Fibroblast of lung (primary cell): ENCODE data around the gene TIMM17B. TPM values are rescaled to one million over a fixed set of nuclear protein-coding genes. Genes with fewer than 3 reads are reported as not detected.
"Not testable (repeated sequence)": the region's sequence is repeated elsewhere in the genome, so short reads cannot be mapped to it uniquely, and the experiment has no call there.

Source experiments
- DNase-seq, 2 donors: peaks; one replicate each; pipeline versions ENCODE4 v3.0.0 to v3.0.0-alpha.2; 2010; ENCODE audit warnings: low read depth in 2 of 2
- H2AFZ ChIP-seq: 2 replicates; pipeline ENCODE4 v1.5.1; 2012; ENCODE audit warnings: low read length, control low read depth, inconsistent platforms
- H3K27ac ChIP-seq: 2 replicates; pipeline ENCODE4 v1.5.1; 2011; ENCODE audit warnings: low read length, control low read depth; ENCODE audit not compliant: insufficient read depth
- H3K27me3 ChIP-seq: 2 replicates; pipeline ENCODE4 v1.5.1; 2011; ENCODE audit warnings: mild to moderate bottlenecking, low read length; ENCODE audit not compliant: control insufficient read depth, insufficient read depth
- H3K36me3 ChIP-seq: 2 replicates; pipeline ENCODE4 v1.5.1; 2011; ENCODE audit warnings: low read length; ENCODE audit not compliant: control insufficient read depth, insufficient read depth
- H3K4me1 ChIP-seq: 2 replicates; pipeline ENCODE4 v1.5.1; 2011; ENCODE audit warnings: low read length; ENCODE audit not compliant: control insufficient read depth, insufficient read depth; ENCODE audit errors: extremely low read depth
- H3K4me2 ChIP-seq: 2 replicates; pipeline ENCODE4 v1.5.1; 2011; ENCODE audit warnings: low read length, control low read depth; ENCODE audit not compliant: insufficient read depth; ENCODE audit errors: extremely low read depth
- H3K4me3 ChIP-seq, 4 experiments: fragments of 200-600 bp in 1 of 4; sonication (generic) in 1 of 4; replicated peaks in 1 of 4; 2 replicates each; pipeline ENCODE4 v1.5.1; 2011 to 2016; ENCODE audit warnings: low read length in 4 of 4, low read depth in 3 of 4, mild to moderate bottlenecking in 3 of 4, control low read depth in 2 of 4, inconsistent platforms in 1 of 4, mixed read lengths in 1 of 4; ENCODE audit not compliant: insufficient read depth in 1 of 4; ENCODE audit errors: control extremely low read depth in 1 of 4
- H3K79me2 ChIP-seq: 2 replicates; pipeline ENCODE4 v1.5.1; 2012; ENCODE audit warnings: mild to moderate bottlenecking, low read length, inconsistent platforms; ENCODE audit not compliant: control insufficient read depth, insufficient read depth
- H3K9ac ChIP-seq: 2 replicates; pipeline ENCODE4 v1.5.1; 2011; ENCODE audit warnings: mild to moderate bottlenecking, low read length, control low read depth; ENCODE audit not compliant: insufficient read depth
- H3K9me3 ChIP-seq: 2 replicates; pipeline ENCODE4 v1.5.1; 2012; ENCODE audit warnings: low read depth, low read length; ENCODE audit not compliant: control insufficient read depth, insufficient read depth
- H4K20me1 ChIP-seq: 2 replicates; pipeline ENCODE4 v1.5.1; 2011; ENCODE audit warnings: low read length; ENCODE audit not compliant: control insufficient read depth, insufficient read depth; ENCODE audit errors: extremely low read depth
- EZH2 ChIP-seq: IDR thresholded peaks from 2 replicates; pipeline ENCODE4 v1.5.1; 2012; ENCODE audit warnings: low read length, control low read depth, mild to moderate bottlenecking; ENCODE audit errors: missing control alignments
- polyA plus RNA-seq, 2 donors: library from polyadenylated mRNA; depleted of rRNA in 1 of 2; stranded (reverse) in 1 of 2; unstranded in 1 of 2; fragments of >200 nt; gene quantifications; 2 replicates each; pipeline ENCODE4 v1.2.1, GENCODE V29; 2011 to 2012; ENCODE audit warnings: missing spikeins in 1 of 2
- total RNA-seq: library from RNA; depleted of rRNA; stranded (reverse); fragments of >200 nt; gene quantifications from 2 replicates; pipeline ENCODE4 v1.2.1, GENCODE V29; 2014
- TF ChIP-seq, protein P1 (sequence below), 2 donors: IDR thresholded peaks in 1 of 2; conservative IDR thresholded peaks in 1 of 2; 1 replicate in 1 of 2; 2 replicates in 1 of 2; pipeline ENCODE4 v1.5.1; 2011 to 2012; ENCODE audit warnings: low read length in 2 of 2, control low read depth in 1 of 2, inconsistent platforms in 1 of 2, low read depth in 1 of 2, mild to moderate bottlenecking in 1 of 2

TIMM17B gene
- total and polyA plus RNA-seq, 2 donors (not counting 1 experiment from before 2014, with no cell fraction given): 19.0 to 32.0 TPM

DNA sequence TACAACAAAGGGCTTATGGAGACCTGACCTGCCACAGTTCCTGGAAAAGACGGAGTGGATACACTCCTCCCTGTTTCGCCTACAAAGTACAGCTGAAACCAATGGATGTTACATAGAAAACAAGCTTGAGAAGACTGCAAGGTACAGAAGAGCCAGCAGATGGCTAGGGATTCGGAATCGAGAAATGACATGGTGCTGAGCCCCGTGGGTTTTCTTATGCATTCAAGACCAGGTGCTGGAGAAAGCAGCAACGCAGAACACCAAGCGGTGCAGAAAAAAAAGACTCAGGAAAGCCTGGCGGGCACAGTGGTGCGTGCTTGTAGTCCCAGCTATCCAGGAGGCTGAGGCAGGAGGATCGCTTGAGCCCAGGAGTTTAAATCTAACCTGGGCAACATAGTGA lies 13.8 kb downstream of the TIMM17B start:
- no peak overlapping the region for H3K27ac ChIP-seq
- H4K20me1 ChIP-seq: no peaks in the 10 kb centered on the region
- no peaks in the 10 kb centered on the region for H3K9me3 ChIP-seq
- TF ChIP-seq EZH2: no peak
- TF ChIP-seq, protein P1, sequence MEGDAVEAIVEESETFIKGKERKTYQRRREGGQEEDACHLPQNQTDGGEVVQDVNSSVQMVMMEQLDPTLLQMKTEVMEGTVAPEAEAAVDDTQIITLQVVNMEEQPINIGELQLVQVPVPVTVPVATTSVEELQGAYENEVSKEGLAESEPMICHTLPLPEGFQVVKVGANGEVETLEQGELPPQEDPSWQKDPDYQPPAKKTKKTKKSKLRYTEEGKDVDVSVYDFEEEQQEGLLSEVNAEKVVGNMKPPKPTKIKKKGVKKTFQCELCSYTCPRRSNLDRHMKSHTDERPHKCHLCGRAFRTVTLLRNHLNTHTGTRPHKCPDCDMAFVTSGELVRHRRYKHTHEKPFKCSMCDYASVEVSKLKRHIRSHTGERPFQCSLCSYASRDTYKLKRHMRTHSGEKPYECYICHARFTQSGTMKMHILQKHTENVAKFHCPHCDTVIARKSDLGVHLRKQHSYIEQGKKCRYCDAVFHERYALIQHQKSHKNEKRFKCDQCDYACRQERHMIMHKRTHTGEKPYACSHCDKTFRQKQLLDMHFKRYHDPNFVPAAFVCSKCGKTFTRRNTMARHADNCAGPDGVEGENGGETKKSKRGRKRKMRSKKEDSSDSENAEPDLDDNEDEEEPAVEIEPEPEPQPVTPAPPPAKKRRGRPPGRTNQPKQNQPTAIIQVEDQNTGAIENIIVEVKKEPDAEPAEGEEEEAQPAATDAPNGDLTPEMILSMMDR (conservative IDR thresholded peaks at IDR 0.05 in 1 of 2, IDR thresholded peaks at IDR 0.05 in 1 of 2; ENCODE audit: low read depth in 1 of 2, low read length in 2 of 2): no peak
- H3K4me3 ChIP-seq: no peak overlapping the region
- H3K4me2 ChIP-seq: no peak overlapping the region
- H3K27me3 ChIP-seq: no peaks in the 10 kb centered on the region
- no peak overlapping the region for H3K9ac ChIP-seq
- no peak overlapping the region for H2AFZ ChIP-seq
- H3K79me2 ChIP-seq: no peaks in the 10 kb centered on the region
- no peak for DNase-seq
- H3K4me1 ChIP-seq: no peaks in the 10 kb centered on the region
- no peaks in the 10 kb centered on the region for H3K36me3 ChIP-seq

DNA sequence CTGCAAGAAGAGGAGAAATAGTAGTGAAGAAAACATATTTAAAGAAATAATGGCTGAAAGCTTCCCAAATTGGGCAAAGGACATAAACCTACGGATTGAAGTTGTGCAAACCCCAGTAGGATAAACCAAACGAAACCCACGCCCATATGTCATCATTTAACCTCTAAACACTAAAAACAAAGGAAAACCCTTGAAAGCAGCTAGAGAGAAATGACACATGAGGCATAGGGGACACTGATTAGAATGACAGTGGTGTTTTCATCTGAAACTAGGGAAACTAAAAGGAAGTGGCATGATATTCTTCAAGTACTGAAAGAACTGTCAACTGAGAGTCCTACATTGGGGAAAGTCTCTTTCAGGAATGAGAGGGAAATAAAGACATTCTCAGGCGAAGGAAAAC lies 20.6 kb downstream of the TIMM17B start:
- not testable (repeated sequence) for H3K9ac ChIP-seq, H3K36me3 ChIP-seq, DNase-seq, H4K20me1 ChIP-seq, H3K27me3 ChIP-seq, H2AFZ ChIP-seq, H3K4me2 ChIP-seq, H3K27ac ChIP-seq, H3K4me3 ChIP-seq, H3K4me1 ChIP-seq, H3K79me2 ChIP-seq, H3K9me3 ChIP-seq

DNA sequence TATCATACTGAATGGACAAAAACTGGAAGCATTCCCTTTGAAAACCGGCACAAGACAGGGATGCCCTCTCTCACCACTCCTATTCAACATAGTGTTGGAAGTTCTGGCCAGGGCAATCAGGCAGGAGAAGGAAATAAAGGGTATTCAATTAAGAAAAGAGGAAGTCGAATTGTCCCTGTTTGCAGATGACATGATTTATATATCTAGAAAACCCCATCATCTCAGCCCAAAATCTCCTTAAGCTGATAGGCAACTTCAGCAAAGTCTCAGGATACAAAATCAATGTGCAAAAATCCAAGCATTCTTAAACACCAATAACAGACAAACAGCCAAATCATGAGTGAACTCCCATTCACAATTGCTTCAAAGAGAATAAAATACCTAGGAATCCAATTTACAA lies 25.6 kb downstream of the TIMM17B start:
- H3K9me3 ChIP-seq, H3K36me3 ChIP-seq, H3K9ac ChIP-seq, H3K27me3 ChIP-seq, H3K4me1 ChIP-seq, H4K20me1 ChIP-seq, H2AFZ ChIP-seq, H3K79me2 ChIP-seq, H3K4me3 ChIP-seq, DNase-seq, H3K27ac ChIP-seq, H3K4me2 ChIP-seq: not testable (repeated sequence)

DNA sequence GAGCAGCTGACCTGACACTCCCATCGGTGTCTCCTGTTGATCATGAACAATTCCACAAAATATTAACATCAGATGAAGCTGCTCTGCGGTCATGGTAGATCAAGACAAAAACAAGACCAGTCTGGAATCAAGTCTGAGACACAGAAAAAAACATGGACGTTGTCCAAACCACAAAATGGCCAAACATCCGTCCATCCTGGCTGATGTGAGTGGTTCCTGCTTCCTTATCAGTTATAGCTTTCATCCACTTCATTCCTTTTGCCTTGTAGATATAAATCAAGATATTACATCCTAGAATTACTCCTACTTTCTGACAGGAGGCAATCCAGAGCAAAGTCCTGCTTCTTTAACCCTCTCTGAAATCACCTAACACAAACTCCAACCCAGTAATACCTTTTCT lies 33.4 kb downstream of the TIMM17B start:
- no peak overlapping the region for H3K27ac ChIP-seq
- no peaks in the 10 kb centered on the region for H3K4me1 ChIP-seq
- H3K9ac ChIP-seq: no peak overlapping the region
- TF ChIP-seq, protein P1 (conservative IDR thresholded peaks at IDR 0.05 in 1 of 2, IDR thresholded peaks at IDR 0.05 in 1 of 2; ENCODE audit: low read depth in 1 of 2, low read length in 2 of 2): no peak
- no peak for TF ChIP-seq EZH2
- no peaks in the 10 kb centered on the region for H4K20me1 ChIP-seq
- no peaks in the 10 kb centered on the region for H3K9me3 ChIP-seq
- no peak overlapping the region for H3K4me2 ChIP-seq
- DNase-seq: peak; percentile 39 to 78
- no peak overlapping the region for H3K4me3 ChIP-seq
- no peaks in the 10 kb centered on the region for H3K36me3 ChIP-seq
- no peaks in the 10 kb centered on the region for H3K79me2 ChIP-seq
- H3K27me3 ChIP-seq: no peaks in the 10 kb centered on the region
- no peak overlapping the region for H2AFZ ChIP-seq
